Vagina (tissue), 2 donors: ENCODE measurements around the gene ERBB4. TPM values are rescaled to one million over a fixed set of nuclear protein-coding genes. Genes with fewer than 3 reads are reported as not detected.

ENCODE experiments used
- DNase-seq, 2 donors: peaks; one replicate each; pipeline ENCODE4 v3.0.0-alpha.2; 2017; ENCODE audit errors: extremely low spot score in 2 of 2
- H3K27ac ChIP-seq: fragments of 200-600 bp; sonication (generic); one replicate; pipeline ENCODE4 v1.5.1; 2019
- H3K27me3 ChIP-seq: fragments of 200-600 bp; sonication (generic); one replicate; pipeline ENCODE4 v1.5.1; 2019
- H3K36me3 ChIP-seq, 2 donors: fragments of 200-600 bp; sonication (generic); one replicate each; pipeline ENCODE4 v1.5.1; 2017 to 2019
- H3K4me1 ChIP-seq: fragments of 200-600 bp; sonication (generic); one replicate; pipeline ENCODE4 v1.5.1; 2019
- H3K4me3 ChIP-seq, 2 donors: fragments of 200-600 bp; sonication (generic); 1 replicate in 1 of 2; 2 replicates in 1 of 2; pipeline ENCODE4 v1.5.1; 2016 to 2019
- H3K9me3 ChIP-seq: fragments of 200-600 bp; sonication (generic); one replicate; pipeline ENCODE4 v1.5.1; 2019
- CTCF ChIP-seq, 3 experiments: fragments of 450-650 bp in 2 of 3; fragments of 200-600 bp in 1 of 3; sonication (generic) in 1 of 3; IDR thresholded peaks; one replicate each; pipeline ENCODE4 v1.5.1; 2017 to 2019; ENCODE audit warnings: antibody characterized with exemption in 3 of 3, mild to moderate bottlenecking in 2 of 3, moderate library complexity in 2 of 3
- POLR2A ChIP-seq, 2 donors: fragments of 450-650 bp; IDR thresholded peaks; one replicate each; pipeline ENCODE4 v1.6.1; 2017; ENCODE audit warnings: antibody characterized with exemption in 2 of 2, mild to moderate bottlenecking in 2 of 2, moderate library complexity in 2 of 2
- POLR2AphosphoS5 ChIP-seq, 2 donors: sonication (generic); formaldehyde crosslinking; IDR thresholded peaks; one replicate each; pipeline ENCODE4 v1.9.0; 2017; ENCODE audit warnings: antibody characterized with exemption in 2 of 2, mild to moderate bottlenecking in 2 of 2, low read depth in 1 of 2; ENCODE audit not compliant: insufficient read depth in 1 of 2
- intact Hi-C: fragments of 100-400 bp; cut with DNase I; formaldehyde crosslinking; loops from one replicate; pipeline ENCODE4 v1.15.1; 2023
- total RNA-seq: library from RNA; depleted of rRNA; stranded (reverse); fragments of >200 nt; gene quantifications from one replicate; pipeline ENCODE4 v1.2.3, GENCODE V29; 2016

Gene ERBB4
- total RNA-seq, 1 donor from 2014 or later = 0.25 TPM

DNA sequence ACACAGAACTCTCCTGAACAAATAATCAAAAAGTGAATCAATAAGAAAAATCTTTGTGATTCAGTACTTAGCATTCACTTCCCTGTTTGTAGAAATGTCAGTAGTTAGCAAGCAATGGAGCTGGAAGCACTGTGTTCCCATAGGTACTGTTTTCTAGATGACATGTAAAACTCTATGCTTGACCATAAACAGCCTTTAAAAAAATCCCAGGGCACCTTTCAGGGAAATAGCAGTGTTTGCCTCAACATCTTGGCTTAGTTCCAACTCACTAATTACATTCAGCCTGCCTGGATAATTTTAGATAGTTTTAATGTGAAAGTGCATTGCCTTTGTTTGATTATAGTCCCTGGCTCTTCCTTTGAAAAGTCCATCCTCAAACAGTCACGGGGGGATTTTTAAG, 721.8 kb downstream of the ERBB4 start:
- H3K4me1 ChIP-seq = no peaks in the 10 kb centered on the region
- H3K27me3 ChIP-seq = no peaks in the 10 kb centered on the region
- no peak overlapping the region for H3K27ac ChIP-seq
- intact Hi-C loops = no loop called here
- H3K36me3 ChIP-seq = no peaks in the 10 kb centered on the region
- TF ChIP-seq POLR2A (IDR thresholded peaks at IDR 0.05) (no peak), POLR2AphosphoS5 (IDR thresholded peaks at IDR 0.05; ENCODE audit: insufficient read depth in 1 of 2, low read depth in 1 of 2) (no peak), CTCF (IDR thresholded peaks at IDR 0.05) (no peak)
- DNase-seq = no peak
- no peaks in the 10 kb centered on the region for H3K9me3 ChIP-seq
- H3K4me3 ChIP-seq = no peak overlapping the region

DNA sequence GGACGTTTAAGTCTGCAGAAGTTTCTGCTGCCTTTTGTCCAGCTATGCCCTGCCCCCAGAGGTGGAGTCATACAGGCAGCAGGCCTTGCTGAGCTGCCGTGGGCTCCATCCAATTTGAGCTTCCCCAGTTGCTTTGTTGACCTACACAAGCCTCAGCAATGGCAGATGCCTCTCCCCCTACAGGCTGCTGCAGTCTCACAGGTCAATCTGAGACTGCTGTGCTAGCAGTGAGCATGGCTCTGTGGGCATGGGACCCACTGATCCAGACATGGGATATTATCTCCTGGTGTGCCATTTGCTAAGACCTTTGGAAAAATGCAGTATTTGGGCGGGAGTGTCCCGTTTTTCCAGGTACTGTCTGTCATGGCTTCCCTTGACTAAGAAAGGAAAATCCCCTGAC, 726.0 kb downstream of the ERBB4 start:
- H3K27ac ChIP-seq = no peak overlapping the region
- H3K4me1 ChIP-seq = no peaks in the 10 kb centered on the region
- no peak for DNase-seq
- intact Hi-C loops = no loop called here
- H3K9me3 ChIP-seq = no peaks in the 10 kb centered on the region
- no peaks in the 10 kb centered on the region for H3K36me3 ChIP-seq
- H3K27me3 ChIP-seq = no peaks in the 10 kb centered on the region
- no peak for TF ChIP-seq CTCF (IDR thresholded peaks at IDR 0.05)
- TF ChIP-seq POLR2A (IDR thresholded peaks at IDR 0.05) = no peak
- H3K4me3 ChIP-seq = no peak overlapping the region

DNA sequence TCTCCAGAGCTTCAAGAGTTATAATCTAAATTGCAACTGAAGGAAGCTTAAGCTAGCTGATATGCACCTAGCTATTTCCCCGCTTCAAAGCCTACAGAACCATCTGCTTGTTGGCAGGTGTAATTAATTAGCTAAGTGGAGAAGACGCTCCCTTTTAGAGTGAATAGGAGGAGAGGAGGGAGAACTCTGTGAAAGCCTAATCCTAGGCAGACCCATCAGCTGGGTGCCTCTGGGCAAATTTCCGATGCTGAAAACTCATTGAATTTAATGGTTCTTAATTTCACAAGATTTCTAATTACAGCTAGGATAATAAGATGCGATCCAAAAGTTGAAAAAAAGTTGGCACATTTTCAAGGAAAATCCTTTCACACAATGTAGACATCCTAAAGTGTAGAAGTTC, 735.9 kb downstream of the ERBB4 start:
- Histone ChIP-seq H3K4me1 (no peaks in the 10 kb centered on the region), H3K9me3 (no peaks in the 10 kb centered on the region), H3K27me3 (no peaks in the 10 kb centered on the region), H3K36me3 (no peaks in the 10 kb centered on the region), H3K4me3 (no peak overlapping the region), H3K27ac (no peak overlapping the region)
- DNase-seq = no peak
- TF ChIP-seq CTCF (IDR thresholded peaks at IDR 0.05) = no peak
- TF ChIP-seq POLR2A (IDR thresholded peaks at IDR 0.05) = no peak
- TF ChIP-seq POLR2AphosphoS5 (IDR thresholded peaks at IDR 0.05; ENCODE audit: insufficient read depth in 1 of 2, low read depth in 1 of 2) = no peak
- intact Hi-C loops = no loop called here

- Histone ChIP-seq H3K9me3 (no peaks in the 10 kb centered on the region), H3K4me3 (no peak overlapping the region), H3K27me3 (no peaks in the 10 kb centered on the region), H3K36me3 (no peaks in the 10 kb centered on the region), H3K27ac (no peak overlapping the region), H3K4me1 (no peaks in the 10 kb centered on the region)
- no peak for DNase-seq
- intact Hi-C loops = no loop called here
- TF ChIP-seq POLR2AphosphoS5 (IDR thresholded peaks at IDR 0.05; ENCODE audit: insufficient read depth in 1 of 2, low read depth in 1 of 2) = no peak
- no peak for TF ChIP-seq POLR2A (IDR thresholded peaks at IDR 0.05)
- no peak for TF ChIP-seq CTCF (IDR thresholded peaks at IDR 0.05)
Measured at GRCh38 chr2:211800001-211800400, 738.6 kb downstream of the ERBB4 start.

DNA sequence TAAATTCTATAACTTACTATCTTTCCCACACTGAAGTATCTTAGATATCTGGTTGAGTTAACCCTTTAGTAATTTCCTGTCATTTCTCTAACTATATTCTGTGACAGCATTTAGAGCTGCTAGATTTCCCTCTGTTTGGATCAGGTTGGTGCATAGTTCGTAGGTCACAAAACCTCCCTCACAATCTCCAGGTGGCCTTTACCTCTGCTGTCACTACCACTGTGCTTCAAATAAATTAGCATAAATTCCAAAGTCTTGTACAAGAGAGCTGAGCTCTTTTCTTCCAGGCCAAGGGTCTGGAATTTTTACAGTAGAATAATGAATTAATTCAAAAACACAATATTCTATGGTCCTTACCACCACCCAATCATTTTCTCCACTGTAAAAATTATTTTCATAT, 739.7 kb downstream of the ERBB4 start:
- H3K27ac ChIP-seq = no peak overlapping the region
- H3K4me1 ChIP-seq = no peaks in the 10 kb centered on the region
- no peak for DNase-seq
- H3K36me3 ChIP-seq = no peaks in the 10 kb centered on the region
- H3K27me3 ChIP-seq = no peaks in the 10 kb centered on the region
- H3K4me3 ChIP-seq = no peak overlapping the region
- intact Hi-C loops = no loop called here
- TF ChIP-seq POLR2AphosphoS5 (IDR thresholded peaks at IDR 0.05; ENCODE audit: insufficient read depth in 1 of 2, low read depth in 1 of 2) = no peak
- TF ChIP-seq CTCF (IDR thresholded peaks at IDR 0.05) = no peak
- no peak for TF ChIP-seq POLR2A (IDR thresholded peaks at IDR 0.05)
- no peaks in the 10 kb centered on the region for H3K9me3 ChIP-seq
